GM19372 (cell line): Measurements from ENCODE around the gene MVB12A.

Experiments used
- ATAC-seq: cut with Tn5 transposase; IDR thresholded peaks from one replicate; pipeline ENCODE4 v1.9.1; 2021; ENCODE audit warnings: mild to moderate bottlenecking, low read depth, moderate library complexity; ENCODE audit not compliant: unreplicated experiment

Gene MVB12A

DNA sequence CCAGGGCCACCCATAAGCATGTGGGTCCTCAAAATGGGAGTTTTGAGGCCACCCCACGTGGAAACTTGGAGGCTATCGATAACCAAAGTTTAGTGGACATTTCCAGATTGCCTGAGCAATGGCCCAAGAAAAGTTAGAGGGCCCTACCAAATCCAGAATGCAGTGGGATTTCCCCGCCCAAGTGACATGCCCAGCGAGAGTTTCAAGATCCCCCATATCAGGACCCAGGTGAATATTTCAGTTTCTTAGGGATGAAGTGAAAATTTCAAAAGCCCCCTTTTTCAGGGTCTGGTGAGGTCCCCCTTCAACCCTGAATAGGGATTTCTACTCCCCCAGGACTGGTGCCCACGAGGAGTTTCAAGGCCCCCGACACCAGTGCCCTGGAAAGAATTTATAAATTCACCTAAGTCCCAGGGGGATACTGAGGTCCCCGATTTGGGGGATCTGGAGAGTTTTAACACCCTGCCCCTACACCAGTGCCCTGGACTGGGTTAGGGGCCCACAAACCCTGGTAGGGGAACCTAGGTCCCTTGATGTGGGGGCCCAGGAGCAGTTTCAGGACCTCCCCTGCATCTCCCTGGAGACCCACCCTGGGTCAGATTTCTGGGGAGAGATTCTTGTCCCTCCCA lies 15.1 kb upstream of the MVB12A start:
- no peak for ATAC-seq

DNA sequence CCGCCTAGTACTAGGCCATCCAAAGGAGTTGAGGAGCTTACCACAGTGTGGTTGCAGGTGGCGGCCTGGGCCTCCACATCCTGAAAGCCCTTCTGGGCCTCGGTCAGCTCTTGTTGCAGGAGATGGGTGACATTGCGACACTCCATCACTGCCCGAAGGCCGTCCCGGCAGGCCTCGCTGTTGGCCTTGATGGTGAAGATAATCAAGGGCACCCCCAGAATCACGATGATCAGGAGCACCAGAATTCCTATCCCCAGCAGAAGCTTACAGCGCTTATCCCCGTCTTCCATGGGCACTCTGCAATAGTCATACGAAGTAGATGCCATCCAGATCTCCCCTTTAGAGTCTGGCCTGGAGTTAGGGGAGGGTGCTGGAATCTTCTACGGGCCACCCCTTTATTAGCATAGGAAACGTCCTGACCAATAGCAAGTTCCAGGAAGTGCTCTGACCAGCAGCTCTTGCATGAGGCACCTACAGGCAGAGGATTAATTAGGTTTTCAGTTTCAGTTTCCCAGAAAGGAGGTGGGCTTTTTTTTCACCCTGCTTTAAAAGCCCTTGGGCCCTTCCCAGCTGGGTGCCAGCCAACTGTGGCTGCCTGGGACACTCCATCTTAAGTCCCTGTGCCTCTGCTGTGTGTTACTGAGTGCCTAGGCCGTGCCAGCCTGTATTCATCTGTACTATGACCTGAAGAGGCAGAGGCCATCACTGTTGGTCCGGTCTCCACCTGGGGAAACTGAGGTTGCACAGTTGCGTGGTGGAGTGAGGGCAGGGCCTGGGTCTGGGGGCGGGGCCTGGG lies 14.4 kb upstream of the MVB12A start, which contains the start of gene BST2:
BST2 (minus strand) TSS at position 381 of the 796 bp plus-strand sequence; CDS start at position 326, 55 bp downstream.
- peak; percentile 83 for ATAC-seq

DNA sequence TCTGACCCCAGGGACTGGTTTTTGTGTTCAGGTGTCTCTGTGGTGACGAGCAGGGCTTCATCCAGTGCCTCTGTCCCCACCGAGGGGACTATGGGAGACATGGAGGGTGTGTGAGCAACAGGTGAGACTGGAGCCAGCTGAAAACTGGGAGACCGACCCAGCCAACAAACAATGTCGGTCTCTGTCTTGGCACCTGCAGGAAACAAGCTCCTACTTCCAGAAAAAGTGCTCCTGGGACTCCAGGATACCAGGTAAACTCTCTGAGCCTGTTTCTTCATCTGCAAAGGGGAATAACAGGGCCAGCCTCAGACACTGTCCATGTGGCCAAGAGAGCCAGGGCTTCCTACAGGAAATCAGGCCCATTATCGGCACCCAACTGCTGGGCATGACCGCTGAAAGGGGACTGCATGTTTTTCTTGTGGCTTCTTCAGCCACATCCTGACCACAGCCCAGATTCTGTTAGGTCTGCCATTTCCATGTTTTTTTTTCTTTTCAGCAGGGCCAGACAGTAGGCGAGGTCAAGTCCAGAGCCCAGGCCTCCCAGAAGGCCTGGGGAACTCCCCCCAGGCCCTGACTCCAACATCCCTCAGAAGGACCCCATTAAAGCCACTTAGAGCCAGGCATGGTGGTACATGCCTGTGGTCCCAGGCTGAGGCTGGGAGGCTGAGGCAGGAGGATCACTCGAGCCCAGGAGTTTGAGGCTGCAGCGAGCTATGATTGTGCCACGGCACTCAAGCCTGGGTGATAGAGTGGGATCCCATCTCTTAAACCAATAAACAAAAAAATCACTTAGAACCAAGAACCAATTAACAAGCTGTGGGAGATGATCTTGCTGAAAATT lies 13.6 kb upstream of the MVB12A start:
- no peak for ATAC-seq

DNA sequence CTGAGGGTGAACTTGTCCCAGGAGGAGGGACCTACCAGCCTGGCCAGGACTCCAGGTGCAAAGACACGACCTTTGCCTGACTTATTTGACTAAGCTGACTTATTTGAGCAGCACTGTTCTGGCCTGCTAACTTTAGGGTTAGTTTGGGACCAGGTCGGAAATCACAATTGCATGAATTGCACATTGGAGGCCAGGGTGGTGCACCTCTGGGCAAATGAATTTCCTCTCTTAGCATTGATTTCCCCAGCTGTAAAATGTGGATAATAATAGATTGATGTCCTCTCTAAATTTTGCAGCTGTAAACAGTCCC lies 13.0 kb upstream of the MVB12A start:
- no peak for ATAC-seq

DNA sequence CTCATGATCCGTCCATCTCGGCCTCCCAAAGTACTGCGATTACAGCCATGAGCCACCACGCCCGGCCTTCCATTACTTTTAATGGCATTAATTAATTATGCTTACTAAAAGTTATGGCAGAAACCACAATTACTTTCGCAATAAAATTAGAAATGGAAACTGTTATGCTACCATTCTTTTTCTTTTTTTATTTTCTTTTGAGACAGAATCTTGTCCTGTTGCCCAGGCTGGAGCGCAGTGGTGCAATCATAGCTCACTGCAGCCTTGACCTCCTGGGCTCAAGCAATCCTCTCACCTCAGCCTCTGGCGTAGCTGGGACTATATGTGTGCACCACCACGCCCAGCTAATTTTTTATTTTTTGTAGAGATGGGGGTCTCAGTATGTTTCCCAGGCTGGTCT lies 9.9 kb upstream of the MVB12A start:
- no peak for ATAC-seq

DNA sequence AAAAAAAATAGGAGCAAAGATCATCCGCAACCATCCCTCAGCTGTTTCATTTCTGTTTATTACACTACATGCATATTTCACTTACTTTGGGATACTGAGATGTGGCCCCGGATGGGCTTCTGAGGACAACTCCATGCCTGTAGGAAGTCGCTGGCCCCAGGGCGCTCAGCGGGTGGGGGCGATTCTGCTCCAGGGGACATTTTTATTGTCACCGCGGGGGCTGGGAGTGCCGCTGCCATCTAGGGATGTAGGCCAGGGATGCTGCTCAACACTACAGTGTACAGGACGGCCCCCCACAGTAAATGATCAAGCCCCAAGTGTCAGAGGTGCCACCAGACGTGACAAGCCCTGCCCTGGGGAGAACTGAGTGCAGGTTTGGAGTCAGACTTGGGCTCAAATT lies 8.0 kb upstream of the MVB12A start:
- no peak for ATAC-seq

DNA sequence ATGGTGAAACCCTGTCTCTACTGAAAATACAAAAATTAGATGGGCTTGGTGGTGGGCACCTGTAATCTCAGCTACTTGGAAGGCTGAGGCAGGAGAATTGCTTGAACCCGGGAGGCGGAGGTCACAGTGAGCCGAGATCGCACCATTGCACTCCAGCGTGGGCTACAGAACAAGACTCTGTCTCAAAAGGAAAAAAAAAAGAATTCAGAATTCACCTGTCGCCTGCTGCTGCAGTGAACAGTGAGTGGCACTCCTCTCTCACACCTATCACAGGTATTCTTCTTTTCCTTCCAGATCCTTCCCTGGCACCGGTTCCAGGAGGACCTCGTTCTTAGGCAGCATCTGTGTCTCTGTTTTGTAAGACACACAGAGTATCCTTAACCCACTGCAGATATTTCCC lies 5.8 kb upstream of the MVB12A start:
- ATAC-seq, result no peak

DNA sequence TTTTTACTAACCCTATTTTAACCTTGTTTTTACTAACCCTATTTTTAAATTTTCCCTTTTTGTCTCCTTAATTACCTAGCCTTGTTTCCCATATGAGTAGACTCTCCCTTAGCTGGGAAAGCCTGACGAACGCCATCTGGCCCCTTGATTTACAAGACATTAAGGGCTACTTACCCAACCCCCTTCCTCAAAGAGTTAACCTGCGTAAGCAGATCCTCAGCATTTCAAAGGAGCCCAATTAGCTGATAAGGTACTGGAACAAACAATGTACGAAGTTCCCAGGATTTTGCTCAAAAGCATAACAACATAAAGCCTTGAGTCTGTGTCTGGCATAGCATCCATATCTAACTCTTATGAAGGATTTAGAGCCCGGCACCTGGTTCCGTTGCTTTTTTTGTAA lies 4.7 kb upstream of the MVB12A start:
- ATAC-seq, result no peak

DNA sequence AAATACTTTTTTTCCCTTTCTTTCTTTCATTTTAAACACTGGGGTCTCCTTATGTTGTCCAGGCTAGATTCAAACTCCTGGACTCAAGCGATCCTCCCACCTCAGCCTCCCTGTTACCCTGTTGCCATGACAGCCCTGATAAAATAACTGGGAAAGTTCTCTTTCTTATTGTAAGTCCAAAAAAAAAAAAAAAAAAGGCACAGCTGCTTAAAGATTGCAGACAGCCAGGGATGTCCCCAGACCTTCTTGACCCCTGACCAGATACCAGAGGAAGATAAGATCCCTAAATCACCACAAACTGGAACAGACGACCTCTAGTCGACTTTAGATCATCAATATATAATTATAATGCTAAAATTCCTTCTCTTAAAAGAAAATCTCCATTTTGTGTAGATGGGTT lies 1.1 kb upstream of the MVB12A start:
- no peak for ATAC-seq

DNA sequence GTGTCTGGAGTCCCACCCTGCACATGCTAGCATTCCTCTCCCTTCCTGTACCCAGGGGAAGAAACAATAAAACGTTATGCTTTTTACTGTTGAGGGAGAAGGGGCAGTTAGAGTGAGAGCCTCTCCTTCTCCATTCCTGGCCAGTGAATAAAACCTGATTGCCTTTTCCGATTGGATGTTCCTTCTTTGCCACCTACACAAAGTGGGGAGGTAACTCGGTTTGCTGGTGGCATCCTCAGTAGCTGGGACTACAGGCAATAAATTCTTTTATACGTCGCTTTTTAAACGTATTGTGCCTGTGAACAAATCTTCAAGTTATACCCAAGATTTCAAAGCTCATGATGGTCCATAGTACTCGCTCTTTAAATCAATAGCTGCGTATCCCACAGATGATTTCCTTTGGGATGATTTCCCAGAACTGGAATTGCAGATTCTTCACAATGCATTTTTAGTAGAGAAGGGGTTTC lies 660 bp upstream of the MVB12A start:
- ATAC-seq, result no peak

DNA sequence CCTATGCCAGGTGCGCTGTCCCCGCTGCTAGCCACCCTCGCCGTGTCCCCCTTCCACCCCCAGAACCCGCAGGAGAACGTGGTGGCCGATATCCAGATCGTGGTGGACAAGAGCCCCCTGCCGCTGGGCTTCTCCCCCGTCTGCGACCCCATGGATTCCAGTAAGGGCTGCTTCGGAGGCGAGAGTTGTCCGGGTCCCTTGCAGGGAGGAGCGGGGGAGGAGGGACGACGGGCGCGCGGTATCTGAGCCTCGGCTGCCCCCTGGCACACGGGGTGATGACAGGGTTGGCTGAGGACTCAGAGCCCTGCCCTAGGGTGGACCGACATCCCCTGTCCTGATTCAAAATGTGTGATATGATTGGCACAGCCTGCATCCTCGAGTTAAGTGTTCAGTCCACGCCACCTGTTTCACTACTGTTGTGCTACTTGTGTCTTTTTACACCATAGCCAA lies 653 bp downstream of the MVB12A start:
- ATAC-seq, result no peak

DNA sequence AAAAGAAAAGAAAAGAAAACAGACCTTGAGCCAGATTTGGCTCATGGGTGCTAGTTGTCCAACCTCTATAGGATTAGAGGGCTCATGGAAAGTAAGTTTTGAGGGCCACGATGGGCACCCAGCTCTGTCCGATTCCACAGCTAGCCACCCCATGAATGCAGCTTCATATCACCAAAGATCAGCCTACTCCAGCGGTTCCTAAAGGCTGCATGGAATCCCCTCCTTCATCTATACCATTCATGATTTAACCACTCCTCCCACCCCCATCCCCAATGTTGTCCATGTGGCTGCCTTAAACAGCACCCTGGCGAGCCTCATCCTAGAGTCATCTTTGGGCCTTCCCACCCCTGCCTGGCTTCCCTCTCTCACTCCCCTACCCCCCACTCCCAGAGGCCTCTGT lies 2.1 kb downstream of the MVB12A start:
- no peak for ATAC-seq

DNA sequence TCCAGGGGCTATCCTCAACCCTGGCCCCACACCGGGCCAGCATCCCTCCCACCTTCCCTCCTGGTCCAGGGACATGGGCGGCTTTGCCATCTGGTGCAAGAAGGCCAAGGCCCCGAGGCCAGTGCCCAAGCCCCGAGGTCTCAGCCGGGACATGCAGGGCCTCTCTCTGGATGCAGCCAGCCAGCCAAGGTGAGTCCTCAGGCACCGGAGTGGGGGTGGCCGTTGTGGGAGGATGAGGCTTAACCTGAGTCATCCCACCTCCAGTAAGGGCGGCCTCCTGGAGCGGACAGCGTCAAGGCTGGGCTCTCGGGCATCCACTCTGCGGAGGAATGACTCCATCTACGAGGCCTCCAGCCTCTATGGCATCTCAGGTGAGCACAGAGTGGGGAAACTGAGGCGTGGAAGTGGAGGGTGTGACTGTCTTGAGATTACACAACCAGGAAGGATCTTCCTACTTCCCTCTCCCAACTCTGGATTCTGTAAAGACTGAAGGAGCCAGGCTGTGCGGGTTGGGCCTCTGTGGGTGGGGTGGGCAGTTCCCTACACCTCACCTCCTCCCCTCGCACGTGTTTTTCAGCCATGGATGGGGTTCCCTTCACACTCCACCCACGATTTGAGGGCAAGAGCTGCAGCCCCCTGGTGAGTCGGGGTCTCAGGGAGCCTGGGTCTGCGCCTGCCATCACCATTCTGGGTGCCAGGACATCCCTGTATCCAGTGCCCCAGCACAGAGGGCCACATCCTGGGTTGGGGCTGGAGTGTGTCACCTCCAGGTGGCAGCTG lies 3.8 kb downstream of the MVB12A start:
- ATAC-seq, result no peak

DNA sequence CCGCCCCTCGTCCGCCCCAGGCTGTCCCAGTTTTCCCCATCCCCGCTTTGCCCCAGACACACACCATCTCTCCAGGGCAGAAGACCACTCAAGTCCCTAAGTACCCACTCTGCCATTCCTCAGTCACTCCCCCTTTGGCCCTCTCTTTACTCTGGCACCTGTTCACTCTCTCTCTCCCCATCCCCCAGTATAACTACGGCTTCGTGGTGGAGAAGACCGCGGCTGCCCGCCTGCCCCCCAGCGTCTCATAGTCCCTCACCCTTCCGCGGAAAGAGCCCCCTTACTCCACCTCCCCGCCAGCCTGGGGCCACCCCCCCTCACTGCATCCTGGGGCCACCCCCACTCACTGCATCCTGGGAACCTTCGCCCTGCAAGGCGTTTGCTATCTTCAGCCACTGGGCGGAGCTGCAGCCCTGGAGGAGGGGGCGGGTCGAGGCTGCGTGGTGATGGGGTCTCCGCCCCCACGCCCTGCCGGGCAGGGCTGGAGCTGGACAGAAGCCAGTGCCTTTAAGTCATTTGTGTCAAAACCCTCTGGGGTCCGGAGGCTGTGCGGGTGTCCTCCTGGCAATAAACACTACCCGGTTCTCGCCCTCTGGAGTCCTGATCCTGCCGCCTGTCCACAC lies 5.0 kb downstream of the MVB12A start:
- ATAC-seq, result no peak

DNA sequence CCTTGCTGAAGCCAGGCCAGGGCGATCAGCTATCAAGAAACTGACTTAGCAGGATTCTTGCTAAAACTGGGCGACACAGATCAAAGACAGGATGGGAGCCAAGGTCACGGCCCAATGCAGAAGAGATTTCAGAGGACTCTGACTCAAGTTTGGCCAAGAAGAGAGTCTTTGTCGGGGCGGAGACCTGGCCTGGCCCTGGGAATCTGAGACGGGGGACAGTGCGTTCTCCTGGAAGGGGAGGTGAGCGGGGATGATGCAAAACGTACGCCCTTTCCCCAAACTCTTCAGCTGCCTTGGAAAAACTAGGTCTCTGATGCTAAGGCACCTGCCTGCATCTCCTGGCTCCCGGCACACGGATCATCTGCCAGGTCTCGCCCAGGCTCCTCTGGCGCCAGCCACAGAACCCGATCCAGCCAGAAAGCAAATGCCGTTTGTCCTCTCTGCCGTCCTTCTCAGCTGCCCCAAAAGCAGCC lies 9.8 kb downstream of the MVB12A start:
- ATAC-seq, result no peak

DNA sequence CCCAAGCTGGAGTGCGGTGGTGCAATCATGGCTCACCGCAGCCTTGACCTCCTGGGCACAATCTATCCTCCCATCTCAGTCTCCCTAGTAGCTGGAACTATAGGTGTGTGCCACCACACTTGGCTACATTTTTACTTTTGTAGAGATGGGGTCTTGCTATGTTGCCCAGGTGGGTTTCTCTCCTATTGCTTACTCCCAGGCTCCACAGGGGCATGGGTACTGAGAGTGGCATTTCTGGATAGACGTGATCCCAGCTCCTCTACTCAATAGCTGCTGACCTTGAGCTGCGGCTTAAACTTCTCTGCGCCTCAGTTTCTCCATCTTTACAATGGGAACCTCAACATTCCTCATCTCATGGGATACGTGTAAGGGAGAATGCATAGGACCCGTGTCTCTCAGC lies 11.6 kb downstream of the MVB12A start:
- no peak for ATAC-seq

DNA sequence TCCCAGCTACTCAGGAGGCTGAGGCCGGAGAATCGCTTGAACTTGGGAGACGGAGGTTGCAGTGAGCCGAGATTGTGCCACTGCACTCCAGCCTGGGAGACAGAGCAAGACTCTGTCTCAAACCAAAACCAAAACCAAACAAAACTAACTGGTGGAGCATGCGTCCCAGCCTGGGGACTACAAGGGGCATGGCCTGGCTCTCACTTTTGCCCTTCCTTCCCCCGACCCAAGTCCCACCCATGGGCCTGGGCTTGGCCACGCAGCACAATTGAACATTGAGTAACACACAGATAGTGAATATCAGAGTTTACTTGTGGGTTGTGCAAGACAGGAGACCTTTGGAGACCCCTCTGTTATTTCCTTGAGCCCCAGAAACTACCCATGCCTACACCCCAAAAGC lies 15.4 kb downstream of the MVB12A start:
- no peak for ATAC-seq

DNA sequence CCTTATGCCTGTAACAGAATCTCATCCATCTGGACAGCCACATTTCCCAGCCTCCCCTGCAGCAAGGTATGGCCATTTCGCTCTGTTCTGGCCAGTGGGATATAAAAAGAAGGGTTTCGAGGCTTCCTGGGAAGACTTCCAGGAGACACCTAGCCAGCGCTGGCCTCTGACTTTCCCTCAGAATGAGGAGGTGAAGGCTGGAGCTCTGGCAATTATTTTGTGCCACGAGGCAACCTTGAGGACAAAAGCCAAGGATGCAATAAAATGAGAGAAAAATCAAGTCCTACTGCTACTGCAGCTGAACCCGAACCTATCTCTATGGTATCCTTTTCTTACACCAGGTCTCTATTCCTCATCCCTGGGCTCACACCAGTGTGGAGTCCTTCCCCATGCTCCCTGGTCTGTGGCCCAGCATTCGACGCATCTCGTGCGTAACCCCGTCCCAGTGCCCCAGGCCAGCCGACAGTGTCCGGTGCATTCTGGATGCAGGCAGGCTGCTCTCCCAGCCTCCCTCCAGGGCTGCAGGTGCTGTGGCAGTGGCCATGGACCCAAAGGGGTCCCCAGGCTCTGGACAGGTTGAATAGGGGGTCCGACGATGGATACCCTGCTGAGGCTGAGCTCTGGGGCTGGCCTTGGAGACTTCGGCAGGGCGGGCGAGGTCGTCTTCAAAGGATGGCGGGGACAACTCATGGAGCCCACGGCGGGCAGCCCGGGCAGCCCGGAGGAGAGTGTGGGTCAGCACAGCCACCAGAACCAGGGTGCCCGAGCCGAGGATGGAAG lies 16.4 kb downstream of the MVB12A start:
- ATAC-seq, result no peak

DNA sequence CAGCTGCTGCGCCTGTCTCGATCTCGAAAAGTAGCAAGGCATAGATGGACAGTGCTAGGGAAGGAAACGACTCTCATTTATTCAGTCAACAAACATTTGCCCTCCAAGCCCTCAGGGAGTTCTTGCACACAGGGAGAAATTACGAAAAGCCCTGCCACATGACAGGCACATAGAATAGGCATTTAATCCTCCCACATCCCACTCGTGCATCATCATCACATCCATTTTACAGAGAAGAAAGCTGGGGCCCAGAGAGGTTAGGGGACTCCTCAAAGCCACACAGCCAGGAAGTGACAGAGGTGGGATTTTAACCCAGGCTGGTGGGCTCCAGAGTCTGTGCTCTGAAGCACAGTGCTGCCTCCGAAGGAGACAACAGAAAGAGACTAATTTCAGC lies 17.0 kb downstream of the MVB12A start:
- ATAC-seq, result no peak
